ENCODE measurements around the gene LIF. TPM values are rescaled to one million over a fixed set of nuclear protein-coding genes. Genes with fewer than 3 reads are reported as not detected.

LIF gene
- total RNA-seq, 1 experiment from 2014 or later, result 75.4 TPM

DNA sequence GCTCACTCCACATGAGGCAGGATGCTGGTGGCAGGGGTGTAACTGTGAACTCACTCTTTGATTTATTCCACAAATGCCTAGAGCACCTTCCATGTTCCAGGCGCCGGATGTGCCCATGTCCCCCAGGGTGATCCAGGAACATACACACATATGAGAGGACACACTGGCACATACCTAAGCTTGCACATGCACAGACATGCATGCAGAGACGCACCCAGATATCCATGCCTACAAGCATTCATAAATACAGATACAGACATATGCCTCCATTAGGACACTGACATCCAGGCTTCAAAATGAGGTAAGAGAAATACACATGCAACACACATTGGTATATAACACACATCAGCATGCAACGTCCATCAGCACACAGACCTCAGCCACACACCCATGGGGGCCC, 15.6 kb upstream of the LIF start:
- Histone ChIP-seq H3K36me3 (ENCODE audit: control insufficient read depth in 1 of 2, insufficient read depth in 2 of 2, low read length in 2 of 2) (no peaks in the 10 kb centered on the region), H3K9me2 (ENCODE audit: insufficient read depth) (no peaks in the 10 kb centered on the region), H4K20me1 (ENCODE audit: insufficient read depth) (no peaks in the 10 kb centered on the region), H2AFZ (ENCODE audit: low read depth, low read length, poor library complexity, severe bottlenecking) (no peak overlapping the region), H3K4me1 (ENCODE audit: control insufficient read depth in 1 of 2, insufficient read depth in 2 of 2, low read length in 2 of 2) (peaks cover 8 to 33% of the 10 kb centered on the region in 2 experiments), H3K9ac (ENCODE audit: low read length) (no peak overlapping the region), H3K4me2 (ENCODE audit: low read length) (no peak overlapping the region), H3K9me3 (ENCODE audit: control insufficient read depth in 1 of 2, insufficient read depth in 1 of 2, low read depth in 1 of 2, low read length in 2 of 2) (no peaks in the 10 kb centered on the region), H3K79me2 (ENCODE audit: insufficient read depth, low read length) (peaks cover 6% of the 10 kb centered on the region), H3K4me3 (replicated peaks in 1 of 2; ENCODE audit: low read depth in 1 of 2, low read length in 2 of 2) (no peak overlapping the region), H3K27ac (ENCODE audit: low read depth, low read length) (no peak overlapping the region), H3K27me3 (ENCODE audit: insufficient read depth, low read length) (no peaks in the 10 kb centered on the region)
- ChIA-PET CTCF (interaction anchor here (1.9 kb wide), 1 partner anchor 26 kb away, joined by 7 read pairs; no protein-coding TSS in a partner anchor), POLR2A (no interaction called here), RAD21 (ENCODE audit: low non-redundant PET in 1 of 2, low total read pairs in 2 of 2, uncharacterized antibody in 2 of 2, unreplicated experiment in 2 of 2) (no interaction called here)
- BruUV-seq (replicated peaks), result no TSS peak
- no peak for ATAC-seq
- DNase-seq (ENCODE audit: low read depth, low spot score), result no peak
- intact Hi-C loops (cut with micrococcal nuclease), result no loop called here
- TF ChIP-seq MAX (IDR thresholded peaks at IDR 0.05) (no peak), EGR1 (IDR thresholded peaks at IDR 0.05; ENCODE audit: low read depth) (no peak), POLR2A (IDR thresholded peaks at IDR 0.05; ENCODE audit: borderline replicate concordance, extremely low read depth, insufficient read depth, insufficient read length) (no peak)

- Histone ChIP-seq H3K36me3 (ENCODE audit: control insufficient read depth in 1 of 2, insufficient read depth in 2 of 2, low read length in 2 of 2) (no peaks in the 10 kb centered on the region), H3K27ac (ENCODE audit: low read depth, low read length) (no peak overlapping the region), H3K4me2 (ENCODE audit: low read length) (no peak overlapping the region), H3K79me2 (ENCODE audit: insufficient read depth, low read length) (peaks cover 16% of the 10 kb centered on the region), H3K4me1 (ENCODE audit: control insufficient read depth in 1 of 2, insufficient read depth in 2 of 2, low read length in 2 of 2) (peaks cover 8 to 43% of the 10 kb centered on the region in 2 experiments), H4K20me1 (ENCODE audit: insufficient read depth) (no peaks in the 10 kb centered on the region), H2AFZ (ENCODE audit: low read depth, low read length, poor library complexity, severe bottlenecking) (no peak overlapping the region), H3K27me3 (ENCODE audit: insufficient read depth, low read length) (no peaks in the 10 kb centered on the region), H3K4me3 (replicated peaks in 1 of 2; ENCODE audit: low read depth in 1 of 2, low read length in 2 of 2) (no peak overlapping the region), H3K9me2 (ENCODE audit: insufficient read depth) (no peaks in the 10 kb centered on the region), H3K9ac (ENCODE audit: low read length) (no peak overlapping the region), H3K9me3 (ENCODE audit: control insufficient read depth in 1 of 2, insufficient read depth in 1 of 2, low read depth in 1 of 2, low read length in 2 of 2) (no peaks in the 10 kb centered on the region)
- ChIA-PET POLR2A (no interaction called here), CTCF (interaction anchor here (1.9 kb wide), 1 partner anchor 27 kb away, joined by 7 read pairs; no protein-coding TSS in a partner anchor), RAD21 (ENCODE audit: low non-redundant PET in 1 of 2, low total read pairs in 2 of 2, uncharacterized antibody in 2 of 2, unreplicated experiment in 2 of 2) (no interaction called here)
- TF ChIP-seq SP1 (IDR thresholded peaks at IDR 0.05; ENCODE audit: low read depth), result no peak
- TF ChIP-seq EZH2 (IDR thresholded peaks at IDR 0.05), result no peak
- TF ChIP-seq RAD21 (IDR thresholded peaks at IDR 0.05; ENCODE audit: low read depth), result no peak
- no peak for TF ChIP-seq SRF (IDR thresholded peaks at IDR 0.05; ENCODE audit: low read depth)
- no peak for TF ChIP-seq MAX (IDR thresholded peaks at IDR 0.05)
- TF ChIP-seq, protein P1, sequence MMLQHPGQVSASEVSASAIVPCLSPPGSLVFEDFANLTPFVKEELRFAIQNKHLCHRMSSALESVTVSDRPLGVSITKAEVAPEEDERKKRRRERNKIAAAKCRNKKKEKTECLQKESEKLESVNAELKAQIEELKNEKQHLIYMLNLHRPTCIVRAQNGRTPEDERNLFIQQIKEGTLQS (IDR thresholded peaks at IDR 0.05), result no peak
- no peak for TF ChIP-seq CEBPB (IDR thresholded peaks at IDR 0.05; ENCODE audit: low read depth)
- TF ChIP-seq REST (IDR thresholded peaks at IDR 0.05; ENCODE audit: low read depth), result no peak
- TF ChIP-seq JUND (IDR thresholded peaks at IDR 0.05), result no peak
- no peak for TF ChIP-seq ZBTB33 (IDR thresholded peaks at IDR 0.05; ENCODE audit: extremely low read depth, insufficient replicate concordance, low read length)
- DNase-seq (ENCODE audit: low read depth, low spot score), result no peak
- BruUV-seq (replicated peaks), result no TSS peak
- no peak for ATAC-seq
- intact Hi-C loops (cut with micrococcal nuclease), result no loop called here
Observed at GRCh38 chr22:30261134-30261533, 14.6 kb upstream of the LIF start.
